ENCODE results near the gene PYCR2.

- no peak for TF ChIP-seq POLR2A (IDR thresholded peaks at IDR 0.05; ENCODE audit: low read length)
- no peak for TF ChIP-seq GATA1 (IDR thresholded peaks at IDR 0.05; ENCODE audit: low read depth, low read length)
Measured at GRCh38 chr1:225950905-225951497, 27.0 kb upstream of the PYCR2 start.

Data from erythroblast (primary cell).